Suprapubic skin (tissue), 4 donors: ENCODE results near the gene RNF217.

Experiments used
- EP300 ChIP-seq: sonication (generic); formaldehyde crosslinking; IDR thresholded peaks from one replicate; pipeline ENCODE4 v1.6.1; 2017; ENCODE audit warnings: antibody characterized with exemption
- POLR2A ChIP-seq, 2 donors: fragments of 450-650 bp; IDR thresholded peaks; one replicate each; pipeline ENCODE4 v1.6.1; 2017; ENCODE audit warnings: antibody characterized with exemption in 2 of 2, mild to moderate bottlenecking in 2 of 2, moderate library complexity in 2 of 2
- POLR2AphosphoS5 ChIP-seq, 3 donors: sonication (generic); formaldehyde crosslinking; IDR thresholded peaks; one replicate each; pipeline ENCODE4 v1.6.1; 2017; ENCODE audit warnings: antibody characterized with exemption in 3 of 3
- TF ChIP-seq, protein P1 (sequence below), 2 donors: fragments of 200-600 bp in 1 of 2; fragments of 450-650 bp in 1 of 2; sonication (generic) in 1 of 2; IDR thresholded peaks; one replicate each; pipeline ENCODE4 v1.5.1; 2016 to 2019; ENCODE audit warnings: antibody characterized with exemption in 2 of 2, mild to moderate bottlenecking in 1 of 2, moderate library complexity in 1 of 2

DNA sequence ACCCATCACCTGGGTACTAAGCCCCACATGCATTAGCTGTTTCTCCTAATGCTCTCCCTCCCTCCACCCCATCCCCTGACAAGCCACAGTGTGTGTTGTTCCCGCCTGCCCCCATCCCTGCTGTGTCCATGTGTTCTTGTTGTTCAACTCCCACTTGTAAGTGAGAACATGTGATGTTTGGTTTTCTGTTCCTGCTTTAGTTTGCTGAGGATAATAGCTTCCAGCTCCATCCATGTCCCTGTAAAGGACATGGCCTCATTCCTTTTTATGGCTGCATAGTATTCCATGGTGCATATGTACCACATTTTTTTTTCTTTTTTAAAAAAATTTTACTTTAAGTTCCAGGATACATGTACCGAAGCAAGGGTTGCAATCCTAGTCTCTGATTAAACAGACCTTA is 76.7 kb downstream of the RNF217 start:
- TF ChIP-seq, protein P1, sequence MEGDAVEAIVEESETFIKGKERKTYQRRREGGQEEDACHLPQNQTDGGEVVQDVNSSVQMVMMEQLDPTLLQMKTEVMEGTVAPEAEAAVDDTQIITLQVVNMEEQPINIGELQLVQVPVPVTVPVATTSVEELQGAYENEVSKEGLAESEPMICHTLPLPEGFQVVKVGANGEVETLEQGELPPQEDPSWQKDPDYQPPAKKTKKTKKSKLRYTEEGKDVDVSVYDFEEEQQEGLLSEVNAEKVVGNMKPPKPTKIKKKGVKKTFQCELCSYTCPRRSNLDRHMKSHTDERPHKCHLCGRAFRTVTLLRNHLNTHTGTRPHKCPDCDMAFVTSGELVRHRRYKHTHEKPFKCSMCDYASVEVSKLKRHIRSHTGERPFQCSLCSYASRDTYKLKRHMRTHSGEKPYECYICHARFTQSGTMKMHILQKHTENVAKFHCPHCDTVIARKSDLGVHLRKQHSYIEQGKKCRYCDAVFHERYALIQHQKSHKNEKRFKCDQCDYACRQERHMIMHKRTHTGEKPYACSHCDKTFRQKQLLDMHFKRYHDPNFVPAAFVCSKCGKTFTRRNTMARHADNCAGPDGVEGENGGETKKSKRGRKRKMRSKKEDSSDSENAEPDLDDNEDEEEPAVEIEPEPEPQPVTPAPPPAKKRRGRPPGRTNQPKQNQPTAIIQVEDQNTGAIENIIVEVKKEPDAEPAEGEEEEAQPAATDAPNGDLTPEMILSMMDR (IDR thresholded peaks at IDR 0.05), result no peak
- TF ChIP-seq EP300 (no peak), POLR2A (IDR thresholded peaks at IDR 0.05) (no peak), POLR2AphosphoS5 (IDR thresholded peaks at IDR 0.05) (no peak)
